ENCODE data around the gene CENPU. TPM values are rescaled to one million over a fixed set of nuclear protein-coding genes. Genes with fewer than 3 reads are reported as not detected.
A peak's percentile ranks its signal among the peaks of the same experiment; 100 is the strongest.

The CENPU gene
- total and polyA plus RNA-seq, 2 of the 8 experiments (the other 6 are each of a cell fraction or from before 2014, with no cell fraction given), result 32.1 to 122 TPM

GRCh38 chr4:184645904-184646610 lies 87.8 kb downstream of the CENPU start:
- CTCF ChIA-PET (ENCODE audit: partially characterized antibody), result no interaction called here
- H3K4me1 ChIP-seq (replicated peaks in 1 of 4; ENCODE audit: control insufficient read depth in 3 of 4, insufficient read depth in 4 of 4, low read length in 3 of 4), result peaks cover 6 to 23% (median 13%) of the 10 kb centered on the region in 4 experiments; a peak in 6 of 7 replicates
- FAIRE-seq, result no peak

More at GRCh38 chr4:184645904-184646610, 87.8 kb downstream of the CENPU start:
- Histone ChIP-seq H4K8ac (ENCODE audit: extremely low read depth, insufficient read depth, low read length) (no peak overlapping the region), H2BK20ac (ENCODE audit: low read length) (no peak overlapping the region), H3K79me2 (ENCODE audit: control insufficient read depth in 1 of 2, insufficient read depth in 2 of 2, low read length in 2 of 2) (peaks cover 16 to 71% of the 10 kb centered on the region in 2 experiments), H3K9ac (replicated peaks in 1 of 4; ENCODE audit: extremely low read depth in 1 of 4, low read depth in 3 of 4, low read length in 3 of 4) (no peak overlapping the region), H2BK12ac (ENCODE audit: low read depth, low read length) (no peak overlapping the region), H4K20me1 (replicated peaks in 1 of 2; ENCODE audit: control insufficient read depth in 1 of 2, insufficient read depth in 2 of 2, low read length in 2 of 2) (peaks cover 0 to 11% of the 10 kb centered on the region in 2 experiments), H4K5ac (ENCODE audit: insufficient read length, low read depth, low read length) (no peak overlapping the region), H3K4ac (replicated peaks; ENCODE audit: insufficient read length, low read depth, low read length) (no peak overlapping the region), H3K27ac (ENCODE audit: low read depth, low read length) (no peak overlapping the region), H3K27me3 (replicated peaks in 1 of 4; ENCODE audit: control insufficient read depth in 3 of 4, extremely low read depth in 1 of 4, insufficient read depth in 3 of 4, low read length in 3 of 4) (no peaks in the 10 kb centered on the region), H3K56ac (replicated peaks; ENCODE audit: insufficient read length, low read depth, low read length) (no peak overlapping the region), H3K23me2 (ENCODE audit: low read depth, low read length) (peaks cover 13% of the 10 kb centered on the region), H3K79me1 (ENCODE audit: low read depth, low read length) (peaks cover 2% of the 10 kb centered on the region; the same call in 1 of the 2 replicates), H3K9me3 (ENCODE audit: insufficient read depth in 2 of 2, low read depth in 1 of 2, low read length in 1 of 2) (no peaks in the 10 kb centered on the region), H2BK15ac (ENCODE audit: low read length) (peak overlapping the region; percentile 81; the same call in 1 of the 2 replicates), H3K36me3 (ENCODE audit: control insufficient read depth in 2 of 4, insufficient read depth in 4 of 4, low read length in 3 of 4) (peaks cover 0 to 5% (median 0%) of the 10 kb centered on the region in 4 experiments; a peak in 1 of 8 replicates), H3K14ac (ENCODE audit: insufficient read length) (no peak overlapping the region), H3K4me2 (ENCODE audit: insufficient read depth in 1 of 2, low read depth in 2 of 2, low read length in 2 of 2) (peak overlapping the region in 1 of 2 experiments; percentile 98; a peak in 1 of 4 replicates), H2AK5ac (ENCODE audit: low read depth, low read length) (no peak overlapping the region), H3K18ac (ENCODE audit: extremely low read depth, low read length) (no peak overlapping the region), H2AFZ (ENCODE audit: low read length) (no peak overlapping the region), H4K91ac (replicated peaks; ENCODE audit: insufficient read length, low read length) (no peak overlapping the region), H2BK120ac (replicated peaks; ENCODE audit: low read depth, low read length) (no peak overlapping the region), H2BK5ac (ENCODE audit: low read depth, low read length) (no peak overlapping the region), H3K4me3 (ENCODE audit: extremely low read depth in 1 of 4, insufficient read depth in 2 of 4, low read depth in 3 of 4, low read length in 4 of 4) (no peak overlapping the region), H3K23ac (ENCODE audit: insufficient read length) (no peak overlapping the region)
- WGBS, 2 experiments (ENCODE audit: extremely low coverage in 1 of 2, insufficient coverage in 1 of 2, insufficient read length in 1 of 2, insufficient replicate concordance in 2 of 2, low coverage in 1 of 2, low lambda C conversion rate in 2 of 2, missing lambda C conversion rate in 1 of 2), result 87% methylated on average over 6 of the region's 6 CpGs; no CpG with 5 or more reads in 1 of the 2 experiments
- POLR2A ChIA-PET (ENCODE audit: partially characterized antibody), result interaction anchor here (0.6 to 2.0 kb wide), 2 partner anchors 14 to 29 kb away, joined by 4 to 7 read pairs; no protein-coding TSS in a partner anchor
- no peak for DNase-seq (ENCODE audit: low read depth in 1 of 2, low spot score in 2 of 2)
- TF ChIP-seq GABPA (IDR thresholded peaks at IDR 0.05; ENCODE audit: borderline replicate concordance, insufficient read depth, low read length) (no peak), POLR2A (IDR thresholded peaks at IDR 0.05; ENCODE audit: control extremely low read depth in 1 of 2, low read depth in 2 of 2, low read length in 2 of 2) (0 out of 3 replicates have a peak, but pooled peaks of 1 of the 2 experiments have one; percentile 22)

Measured in H1 (cell line).